ENCODE measurements around the gene NPHS1.

GRCh38 chr19:35848919-35849505, 3.3 kb downstream of the NPHS1 start:
- TF ChIP-seq CTCF (IDR thresholded peaks at IDR 0.05) (no peak), POLR2A (IDR thresholded peaks at IDR 0.05) (no peak)
